HepG2 (cell line): ENCODE measurements around the gene B3GALT5. TPM values are rescaled to one million over a fixed set of nuclear protein-coding genes. Genes with fewer than 3 reads are reported as not detected.

Experiments
- ATAC-seq: fragments of 200-7000 bp; cut with Tn5 transposase; 3 replicates; pipeline ENCODE4 v1.9.1; 2020; ENCODE audit warnings: mild to moderate bottlenecking, moderate library complexity
- BruUV-seq: library from RNA; stranded (reverse); fragments of 400-500 nt; replicated peaks from 2 replicates; lab custom pipeline; 2021; lab: Mats Ljungman, UMichigan
- CTCF ChIA-PET: fragments of 300-600 bp; formaldehyde crosslinking; extraction: SDS; loops from one replicate; lab custom pipeline; 2021; ENCODE audit warnings: low total read pairs, inconsistent platforms, low intra/inter-chr PET ratio; lab: Yijun Ruan, JAX
- POLR2A ChIA-PET: fragments of 350-600 bp; sonication (Branson Sonifier 250); formaldehyde crosslinking; loops from one replicate; lab custom pipeline; 2020; ENCODE audit warnings: antibody characterized with exemption, inconsistent platforms; lab: Yijun Ruan, JAX
- DNase-seq: peaks from one replicate; pipeline ENCODE4 v3.0.0-alpha.2; 2015; ENCODE audit warnings: low spot score
- FAIRE-seq: peaks from 3 replicates; lab custom pipeline; 2011; peaks lifted over from hg19 to GRCh38; lab: Jason Lieb, UNC
- H2AFZ ChIP-seq: one replicate; pipeline ENCODE4 v1.6.1; 2011; ENCODE audit warnings: low read length, inconsistent platforms
- H3K27ac ChIP-seq: fragments of 300-600 bp; 3 replicates; pipeline ENCODE4 v1.8.0; 2011; ENCODE audit warnings: mixed run types, mild to moderate bottlenecking, mixed read lengths, low read length, inconsistent platforms; ENCODE audit not compliant: insufficient read depth; ENCODE audit errors: extremely low read length
- H3K27me3 ChIP-seq, 2 experiments: fragments of 200-600 bp in 1 of 2; 2 replicates in 1 of 2; 3 replicates in 1 of 2; pipeline versions ENCODE4 v1.6.0 to v1.8.0; 2011; ENCODE audit warnings: low read length in 2 of 2, mild to moderate bottlenecking in 2 of 2, moderate library complexity in 2 of 2, inconsistent platforms in 1 of 2; ENCODE audit not compliant: insufficient read depth in 2 of 2, control insufficient read depth in 1 of 2
- H3K36me3 ChIP-seq, 2 experiments: fragments of 200-600 bp in 1 of 2; replicated peaks in 1 of 2; 2 replicates in 1 of 2; 3 replicates in 1 of 2; pipeline versions ENCODE4 v1.5.1 to v1.8.0; 2011; ENCODE audit warnings: low read length in 2 of 2, inconsistent platforms in 1 of 2; ENCODE audit not compliant: insufficient read depth in 2 of 2, control insufficient read depth in 1 of 2
- H3K4me1 ChIP-seq: 2 replicates; pipeline ENCODE4 v1.5.1; 2012; ENCODE audit warnings: low read length, inconsistent platforms; ENCODE audit not compliant: insufficient read depth
- H3K4me2 ChIP-seq: 2 replicates; pipeline ENCODE4 v1.6.0; 2011; ENCODE audit warnings: low read depth, low read length, inconsistent platforms
- H3K4me3 ChIP-seq, 3 experiments: fragments of 200-600 bp in 1 of 3; sonication (generic), shearing (Covaris generic) in 1 of 3; replicated peaks in 1 of 3; 2 replicates each; pipeline ENCODE4 v1.5.1; 2011 to 2016; ENCODE audit warnings: low read length in 3 of 3, inconsistent platforms in 2 of 3, low read depth in 2 of 3, mild to moderate bottlenecking in 2 of 3, control low read depth in 1 of 3, mixed read lengths in 1 of 3; ENCODE audit not compliant: insufficient read depth in 1 of 3
- H3K79me2 ChIP-seq: one replicate; pipeline ENCODE4 v1.6.1; 2011; ENCODE audit warnings: low read length, inconsistent platforms; ENCODE audit not compliant: insufficient read depth
- H3K9ac ChIP-seq: 2 replicates; pipeline ENCODE4 v1.6.0; 2011; ENCODE audit warnings: mild to moderate bottlenecking, low read depth, low read length, inconsistent platforms; ENCODE audit not compliant: insufficient read depth
- H3K9me3 ChIP-seq: 2 replicates; pipeline ENCODE4 v1.5.1; 2012; ENCODE audit warnings: mild to moderate bottlenecking, low read length
- H4K20me1 ChIP-seq: 2 replicates; pipeline ENCODE4 v1.6.0; 2011; ENCODE audit warnings: inconsistent platforms, mild to moderate bottlenecking, low read length, moderate library complexity; ENCODE audit not compliant: insufficient read depth
- GATAD1 ChIP-seq: IDR thresholded peaks from 2 replicates; pipeline ENCODE4 v1.6.1; 2016; ENCODE audit warnings: missing genetic modification reagents, missing compliant biosample characterization
- KLF9 ChIP-seq: IDR thresholded peaks from 2 replicates; pipeline ENCODE4 v1.6.1; 2016; ENCODE audit warnings: low read depth
- MIER3 ChIP-seq: IDR thresholded peaks from 2 replicates; pipeline ENCODE4 v1.6.1; 2016; ENCODE audit warnings: missing compliant biosample characterization, borderline replicate concordance
- SPEN ChIP-seq: sonication (generic); formaldehyde crosslinking; IDR thresholded peaks from 2 replicates; pipeline ENCODE4 v1.5.1; 2020; ENCODE audit warnings: low read depth, mild to moderate bottlenecking, missing genetic modification reagents
- SRY ChIP-seq: sonication (generic); formaldehyde crosslinking; IDR thresholded peaks from 2 replicates; pipeline ENCODE4 v1.8.0; 2022; ENCODE audit warnings: mild to moderate bottlenecking, missing genetic modification reagents
- U2AF2 ChIP-seq: fragments of 200-400 bp; formaldehyde crosslinking; IDR thresholded peaks from 2 replicates; pipeline ENCODE4 v1.6.1; 2017; ENCODE audit warnings: low read depth, mild to moderate bottlenecking, low read length
- ZBED4 ChIP-seq: sonication (generic); formaldehyde crosslinking; IDR thresholded peaks from 2 replicates; pipeline ENCODE4 v1.4.0; 2020; ENCODE audit warnings: missing genetic modification reagents, borderline replicate concordance
- ZNF7 ChIP-seq: IDR thresholded peaks from 2 replicates; pipeline ENCODE4 v1.6.1; 2016; ENCODE audit warnings: missing biosample characterization, missing genetic modification reagents
- ZNF83 ChIP-seq: sonication (generic); formaldehyde crosslinking; IDR thresholded peaks from 2 replicates; pipeline ENCODE4 v1.4.0; 2020; ENCODE audit warnings: missing genetic modification reagents, mild to moderate bottlenecking, borderline replicate concordance
- WGBS: methylation state at CpG from one replicate; pipeline ENCODE4 v1.1.6; 2017; ENCODE audit warnings: low lambda C conversion rate; 5-methylcytosine and 5-hydroxymethylcytosine counted together
- in situ Hi-C: cut with HindIII; loops from 2 replicates; pipeline ENCODE4 v1.10.0; 2017; ENCODE audit warnings: low pct_unique_long_range_greater_than_20kb; ENCODE audit not compliant: extremely low pct_ligation_motif_present
- intact Hi-C: fragments of 100-400 bp; cut with micrococcal nuclease; formaldehyde crosslinking; loops from one replicate; pipeline ENCODE4 v1.10.0; 2022; ENCODE audit not compliant: unreplicated experiment
- polyA plus RNA-seq, 8 experiments: library from polyadenylated mRNA; depleted of rRNA in 3 of 8; stranded (reverse) in 7 of 8; unstranded in 1 of 8; fragments of >200 nt; fragmentation: Illumina TruSeq in 4 of 8; extraction: Trizol in 4 of 8; gene quantifications; 2 replicates each; pipeline versions ENCODE4 v1.2.1 to v1.2.3, GENCODE V29; 2011 to 2016; ENCODE audit warnings: low read depth in 4 of 8, missing spikeins in 1 of 8, mixed read lengths in 1 of 8; ENCODE audit not compliant: insufficient read depth in 1 of 8
- total RNA-seq, 5 experiments: library from RNA; depleted of rRNA; stranded (reverse); fragments of >200 nt; fragmentation: Illumina TruSeq; extraction: Trizol; gene quantifications; 2 replicates each; pipeline ENCODE4 v1.2.3, GENCODE V29; 2016; ENCODE audit warnings: low read depth in 1 of 5
- TF ChIP-seq, protein P1 (sequence below): sonication (generic); formaldehyde crosslinking; IDR thresholded peaks from 2 replicates; pipeline ENCODE4 v1.5.1; 2020; ENCODE audit warnings: mild to moderate bottlenecking, missing genetic modification reagents, borderline replicate concordance

The B3GALT5 gene
- total and polyA plus RNA-seq, 2 of the 13 experiments (the other 11 are each of a cell fraction or from before 2014, with no cell fraction given): 0.02 to 0.03 TPM

DNA sequence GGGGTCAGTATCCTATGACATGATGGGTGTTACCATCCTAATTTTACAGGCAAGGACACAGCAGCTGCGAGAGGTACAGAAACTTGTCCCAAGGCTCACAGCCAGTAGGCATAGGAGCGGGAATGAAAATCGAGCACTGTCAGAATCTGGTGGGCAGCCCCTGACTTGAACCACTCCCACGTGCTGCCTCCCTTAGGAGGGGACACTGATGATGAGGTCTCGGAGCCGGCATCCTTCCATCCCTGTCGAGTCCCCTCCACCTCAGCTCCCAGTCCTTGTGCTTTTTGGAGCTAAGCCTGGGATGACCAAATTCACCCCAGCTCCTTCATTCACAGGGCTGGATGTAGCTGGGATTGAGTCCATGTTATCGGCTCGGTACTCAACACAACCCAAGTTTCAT is 49.0 kb downstream of the B3GALT5 start:
- Histone ChIP-seq H3K79me2 (no peaks in the 10 kb centered on the region), H3K4me1 (no peaks in the 10 kb centered on the region), H2AFZ (no peak overlapping the region), H3K27ac (no peak overlapping the region), H3K4me2 (no peak overlapping the region), H3K9me3 (no peaks in the 10 kb centered on the region), H3K27me3 (peaks cover 2 to 5% of the 10 kb centered on the region in 2 experiments; a peak in 2 of 5 replicates), H3K36me3 (no peaks in the 10 kb centered on the region), H3K4me3 (no peak overlapping the region), H3K9ac (no peak overlapping the region), H4K20me1 (no peaks in the 10 kb centered on the region)
- ChIA-PET CTCF (no interaction called here), POLR2A (no interaction called here)
- ATAC-seq: no peak
- WGBS: no CpG with 5 or more reads among the region's 9 CpGs
- intact Hi-C loops: no loop called here
- no TSS peak for BruUV-seq
- in situ Hi-C loops: no loop called here
- FAIRE-seq: no peak
- no peak for DNase-seq
- TF ChIP-seq SPEN (CRISPR knock-in tag) (no peak), ZNF7 (CRISPR knock-in tag) (no peak), KLF9 (CRISPR knock-in tag) (no peak), ZBED4 (CRISPR knock-in tag) (no peak), U2AF2 (no peak), MIER3 (no peak), SRY (CRISPR knock-in tag) (no peak), GATAD1 (no peak), ZNF83 (no peak)
- TF ChIP-seq, protein P1, sequence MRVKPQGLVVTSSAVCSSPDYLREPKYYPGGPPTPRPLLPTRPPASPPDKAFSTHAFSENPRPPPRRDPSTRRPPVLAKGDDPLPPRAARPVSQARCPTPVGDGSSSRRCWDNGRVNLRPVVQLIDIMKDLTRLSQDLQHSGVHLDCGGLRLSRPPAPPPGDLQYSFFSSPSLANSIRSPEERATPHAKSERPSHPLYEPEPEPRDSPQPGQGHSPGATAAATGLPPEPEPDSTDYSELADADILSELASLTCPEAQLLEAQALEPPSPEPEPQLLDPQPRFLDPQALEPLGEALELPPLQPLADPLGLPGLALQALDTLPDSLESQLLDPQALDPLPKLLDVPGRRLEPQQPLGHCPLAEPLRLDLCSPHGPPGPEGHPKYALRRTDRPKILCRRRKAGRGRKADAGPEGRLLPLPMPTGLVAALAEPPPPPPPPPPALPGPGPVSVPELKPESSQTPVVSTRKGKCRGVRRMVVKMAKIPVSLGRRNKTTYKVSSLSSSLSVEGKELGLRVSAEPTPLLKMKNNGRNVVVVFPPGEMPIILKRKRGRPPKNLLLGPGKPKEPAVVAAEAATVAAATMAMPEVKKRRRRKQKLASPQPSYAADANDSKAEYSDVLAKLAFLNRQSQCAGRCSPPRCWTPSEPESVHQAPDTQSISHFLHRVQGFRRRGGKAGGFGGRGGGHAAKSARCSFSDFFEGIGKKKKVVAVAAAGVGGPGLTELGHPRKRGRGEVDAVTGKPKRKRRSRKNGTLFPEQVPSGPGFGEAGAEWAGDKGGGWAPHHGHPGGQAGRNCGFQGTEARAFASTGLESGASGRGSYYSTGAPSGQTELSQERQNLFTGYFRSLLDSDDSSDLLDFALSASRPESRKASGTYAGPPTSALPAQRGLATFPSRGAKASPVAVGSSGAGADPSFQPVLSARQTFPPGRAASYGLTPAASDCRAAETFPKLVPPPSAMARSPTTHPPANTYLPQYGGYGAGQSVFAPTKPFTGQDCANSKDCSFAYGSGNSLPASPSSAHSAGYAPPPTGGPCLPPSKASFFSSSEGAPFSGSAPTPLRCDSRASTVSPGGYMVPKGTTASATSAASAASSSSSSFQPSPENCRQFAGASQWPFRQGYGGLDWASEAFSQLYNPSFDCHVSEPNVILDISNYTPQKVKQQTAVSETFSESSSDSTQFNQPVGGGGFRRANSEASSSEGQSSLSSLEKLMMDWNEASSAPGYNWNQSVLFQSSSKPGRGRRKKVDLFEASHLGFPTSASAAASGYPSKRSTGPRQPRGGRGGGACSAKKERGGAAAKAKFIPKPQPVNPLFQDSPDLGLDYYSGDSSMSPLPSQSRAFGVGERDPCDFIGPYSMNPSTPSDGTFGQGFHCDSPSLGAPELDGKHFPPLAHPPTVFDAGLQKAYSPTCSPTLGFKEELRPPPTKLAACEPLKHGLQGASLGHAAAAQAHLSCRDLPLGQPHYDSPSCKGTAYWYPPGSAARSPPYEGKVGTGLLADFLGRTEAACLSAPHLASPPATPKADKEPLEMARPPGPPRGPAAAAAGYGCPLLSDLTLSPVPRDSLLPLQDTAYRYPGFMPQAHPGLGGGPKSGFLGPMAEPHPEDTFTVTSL (CRISPR knock-in tag): no peak
